Liver (tissue), 9 donors: ENCODE measurements around the gene AMY2A. TPM values are rescaled to one million over a fixed set of nuclear protein-coding genes. Genes with fewer than 3 reads are reported as not detected.
"Not testable (repeated sequence)": the region's sequence is repeated elsewhere in the genome, so short reads cannot be mapped to it uniquely, and the experiment has no call there.

Experiments used
- DNase-seq: peaks from one replicate; pipeline ENCODE4 v3.0.0-alpha.2; 2017; ENCODE audit warnings: low spot score
- H3K27ac ChIP-seq, 2 donors: one replicate each; pipeline ENCODE4 v1.7.0; 2013; ENCODE audit warnings: inconsistent platforms in 2 of 2, low read length in 2 of 2, control low read depth in 1 of 2, low read depth in 1 of 2, mild to moderate bottlenecking in 1 of 2
- H3K27me3 ChIP-seq, 4 donors: one replicate each; pipeline versions ENCODE4 v1.6.1 to v1.7.0; 2013; ENCODE audit warnings: low read length in 3 of 4, inconsistent platforms in 1 of 4, mild to moderate bottlenecking in 1 of 4, moderate library complexity in 1 of 4; ENCODE audit not compliant: control insufficient read depth in 4 of 4, insufficient read depth in 4 of 4
- H3K36me3 ChIP-seq, 4 donors: one replicate each; pipeline versions ENCODE4 v1.6.1 to v1.7.0; 2013; ENCODE audit warnings: low read length in 3 of 4, mild to moderate bottlenecking in 3 of 4, low read depth in 1 of 4, moderate library complexity in 1 of 4; ENCODE audit not compliant: control insufficient read depth in 4 of 4, insufficient read depth in 3 of 4
- H3K4me1 ChIP-seq, 4 donors: one replicate each; pipeline versions ENCODE4 v1.6.1 to v1.7.0; 2013; ENCODE audit warnings: low read length in 3 of 4, mild to moderate bottlenecking in 3 of 4, moderate library complexity in 1 of 4; ENCODE audit not compliant: control insufficient read depth in 4 of 4, insufficient read depth in 4 of 4
- H3K4me3 ChIP-seq, 3 donors: one replicate each; pipeline versions ENCODE4 v1.6.1 to v1.7.0; 2013; ENCODE audit warnings: low read length in 3 of 3, control low read depth in 1 of 3, low read depth in 1 of 3, mild to moderate bottlenecking in 1 of 3
- H3K9ac ChIP-seq, 2 donors: one replicate each; pipeline ENCODE4 v1.7.0; 2013; ENCODE audit warnings: low read length in 2 of 2, mild to moderate bottlenecking in 2 of 2, moderate library complexity in 2 of 2, control low read depth in 1 of 2, low read depth in 1 of 2
- H3K9me3 ChIP-seq, 4 donors: one replicate each; pipeline versions ENCODE4 v1.6.1 to v1.7.0; 2013; ENCODE audit warnings: low read length in 3 of 4; ENCODE audit not compliant: control insufficient read depth in 4 of 4
- ATF3 ChIP-seq: IDR thresholded peaks from 2 replicates; pipeline ENCODE4 v1.6.1; 2016; ENCODE audit warnings: antibody characterized with exemption
- CTCF ChIP-seq: fragments of 150-350 bp; IDR thresholded peaks from 2 replicates; pipeline ENCODE4 v1.5.1; 2017; ENCODE audit warnings: improper control_type of control experiment, low read depth, low read length; ENCODE audit not compliant: missing input control
- EGR1 ChIP-seq, 2 donors: IDR thresholded peaks; 2 replicates each; pipeline ENCODE4 v1.6.1; 2016 to 2018; ENCODE audit warnings: antibody characterized with exemption in 2 of 2, low read depth in 2 of 2
- FOXA1 ChIP-seq: IDR thresholded peaks from 2 replicates; pipeline ENCODE4 v1.6.1; 2016; ENCODE audit warnings: antibody characterized with exemption
- FOXA2 ChIP-seq: IDR thresholded peaks from 2 replicates; pipeline ENCODE4 v1.6.1; 2016; ENCODE audit warnings: antibody characterized with exemption
- GABPA ChIP-seq, 2 donors: IDR thresholded peaks in 1 of 2; conservative IDR thresholded peaks in 1 of 2; 2 replicates each; pipeline ENCODE4 v1.6.1; 2016; ENCODE audit warnings: antibody characterized with exemption in 2 of 2, mild to moderate bottlenecking in 1 of 2, moderate library complexity in 1 of 2
- HNF4A ChIP-seq, 2 donors: conservative IDR thresholded peaks; 2 replicates each; pipeline ENCODE4 v1.6.1; 2016; ENCODE audit warnings: antibody characterized with exemption in 2 of 2, mild to moderate bottlenecking in 2 of 2
- HNF4G ChIP-seq: IDR thresholded peaks from 2 replicates; pipeline ENCODE4 v1.6.1; 2016; ENCODE audit warnings: antibody characterized with exemption
- JUND ChIP-seq, 2 donors: IDR thresholded peaks; 2 replicates each; pipeline ENCODE4 v1.6.1; 2016; ENCODE audit warnings: antibody characterized with exemption in 2 of 2
- MAX ChIP-seq: IDR thresholded peaks from 2 replicates; pipeline ENCODE4 v1.6.1; 2016; ENCODE audit warnings: antibody characterized with exemption
- NR2F2 ChIP-seq: IDR thresholded peaks from 2 replicates; pipeline ENCODE4 v1.6.1; 2016; ENCODE audit warnings: antibody characterized with exemption
- RAD21 ChIP-seq, 2 donors: IDR thresholded peaks; 2 replicates each; pipeline ENCODE4 v1.6.1; 2016; ENCODE audit warnings: antibody characterized with exemption in 2 of 2, mild to moderate bottlenecking in 2 of 2
- REST ChIP-seq: IDR thresholded peaks from 2 replicates; pipeline ENCODE4 v1.6.1; 2016; ENCODE audit warnings: antibody characterized with exemption, mild to moderate bottlenecking
- RXRA ChIP-seq, 2 donors: IDR thresholded peaks; 2 replicates each; pipeline ENCODE4 v1.6.1; 2017 to 2018; ENCODE audit warnings: antibody characterized with exemption in 2 of 2, mild to moderate bottlenecking in 1 of 2
- SP1 ChIP-seq: IDR thresholded peaks from 2 replicates; pipeline ENCODE4 v1.6.1; 2018; ENCODE audit warnings: antibody characterized with exemption, mild to moderate bottlenecking
- TAF1 ChIP-seq: conservative IDR thresholded peaks from 2 replicates; pipeline ENCODE4 v1.6.1; 2016; ENCODE audit warnings: antibody characterized with exemption, mild to moderate bottlenecking
- YY1 ChIP-seq: IDR thresholded peaks from 2 replicates; pipeline ENCODE4 v1.6.1; 2016; ENCODE audit warnings: antibody characterized with exemption, mild to moderate bottlenecking
- ZBTB33 ChIP-seq: IDR thresholded peaks from 2 replicates; pipeline ENCODE4 v1.6.1; 2016; ENCODE audit warnings: antibody characterized with exemption
- WGBS: extraction: QIAGEN DNeasy Blood & Tissue Kit; methylation state at CpG from one replicate; pipeline ENCODE4 v1.1.7; 2013; 5-methylcytosine and 5-hydroxymethylcytosine counted together
- polyA plus RNA-seq, 2 donors: library from polyadenylated mRNA; stranded (reverse) in 1 of 2; unstranded in 1 of 2; fragments of 200-250 nt in 1 of 2; fragments of >200 nt in 1 of 2; fragmentation: Nextera tagmentation in 1 of 2; extraction: Ambion mirVana in 1 of 2; gene quantifications; one replicate each; pipeline versions ENCODE4 v1.2.1 to v1.2.3, GENCODE V29; 2013 to 2015
- total RNA-seq, 2 donors: library from RNA; depleted of rRNA; stranded (reverse); fragments of >200 nt; gene quantifications; one replicate each; pipeline ENCODE4 v1.2.3, GENCODE V29; 2014
- donor health status: healthy.
- donor health status: healthy.
- donor health status: healthy.
- donor health status: healthy.
- donor health status: healthy.

The AMY2A gene
- total RNA-seq (not detected), polyA plus RNA-seq (not detected)

GRCh38 chr1:103616994-103617477 is at the start of gene AMY2A:
TSS of gene AMY2A (plus strand) at chr1:103617427. CDS start at chr1:103617441, 14 bp downstream.
- not testable (repeated sequence) for H3K27ac ChIP-seq, H3K36me3 ChIP-seq, H3K27me3 ChIP-seq, H3K4me3 ChIP-seq, H3K9ac ChIP-seq, H3K4me1 ChIP-seq, H3K9me3 ChIP-seq, DNase-seq
- WGBS: 89% methylated on average over 3 of the region's 3 CpGs

GRCh38 chr1:103569493-103569892 is 47.7 kb upstream of the AMY2A start:
- no peaks in the 10 kb centered on the region for H3K27me3 ChIP-seq
- no peak overlapping the region for H3K9ac ChIP-seq
- TF ChIP-seq HNF4G: no peak
- no peak for TF ChIP-seq TAF1
- TF ChIP-seq ATF3: no peak
- no peak for TF ChIP-seq FOXA2
- no peak for TF ChIP-seq NR2F2
- TF ChIP-seq REST: no peak
- TF ChIP-seq GABPA (IDR thresholded peaks at IDR 0.05 in 1 of 2, conservative IDR thresholded peaks at IDR 0.05 in 1 of 2): no peak
- no peak for TF ChIP-seq EGR1 (IDR thresholded peaks at IDR 0.05; ENCODE audit: low read depth in 2 of 2)
- TF ChIP-seq MAX: no peak
- no peak for TF ChIP-seq SP1
- no peak for TF ChIP-seq FOXA1
- TF ChIP-seq RXRA (IDR thresholded peaks at IDR 0.05): no peak
- TF ChIP-seq CTCF: no peak
- TF ChIP-seq YY1: no peak
- no peak for TF ChIP-seq JUND (IDR thresholded peaks at IDR 0.05)
- no peak for TF ChIP-seq RAD21 (IDR thresholded peaks at IDR 0.05)
- no peak for TF ChIP-seq ZBTB33
- no peak for TF ChIP-seq HNF4A (conservative IDR thresholded peaks at IDR 0.05)
- H3K27ac ChIP-seq: no peak overlapping the region
- H3K4me3 ChIP-seq: no peak overlapping the region
- peaks cover 0 to 10% (median 2%) of the 10 kb centered on the region in 4 donors for H3K36me3 ChIP-seq
- no peak for DNase-seq
- H3K4me1 ChIP-seq: no peaks in the 10 kb centered on the region
- WGBS: 96% methylated on average over 7 of the region's 7 CpGs
- no peaks in the 10 kb centered on the region for H3K9me3 ChIP-seq

- DNase-seq, H3K27me3 ChIP-seq, H3K4me1 ChIP-seq, H3K9me3 ChIP-seq, H3K4me3 ChIP-seq, H3K9ac ChIP-seq, H3K36me3 ChIP-seq, H3K27ac ChIP-seq: not testable (repeated sequence)
- WGBS: 98% methylated on average over 2 of the region's 2 CpGs
These were observed 45.9 kb upstream of the AMY2A start, which contains the start of gene AMY2B for GRCh38 chr1:103571289-103571688. TSS of gene AMY2B (plus strand) at chr1:103571589. CDS start at chr1:103571603, 14 bp downstream.
